Fibroblast of lung (primary cell): ENCODE measurements around the gene GRHPR. TPM values are rescaled to one million over a fixed set of nuclear protein-coding genes. Genes with fewer than 3 reads are reported as not detected.

Experiments used
- DNase-seq, 2 donors: peaks; one replicate each; pipeline versions ENCODE4 v3.0.0 to v3.0.0-alpha.2; 2010; ENCODE audit warnings: low read depth in 2 of 2
- H2AFZ ChIP-seq: 2 replicates; pipeline ENCODE4 v1.5.1; 2012; ENCODE audit warnings: low read length, control low read depth, inconsistent platforms
- H3K27ac ChIP-seq: 2 replicates; pipeline ENCODE4 v1.5.1; 2011; ENCODE audit warnings: low read length, control low read depth; ENCODE audit not compliant: insufficient read depth
- H3K27me3 ChIP-seq: 2 replicates; pipeline ENCODE4 v1.5.1; 2011; ENCODE audit warnings: mild to moderate bottlenecking, low read length; ENCODE audit not compliant: control insufficient read depth, insufficient read depth
- H3K36me3 ChIP-seq: 2 replicates; pipeline ENCODE4 v1.5.1; 2011; ENCODE audit warnings: low read length; ENCODE audit not compliant: control insufficient read depth, insufficient read depth
- H3K4me1 ChIP-seq: 2 replicates; pipeline ENCODE4 v1.5.1; 2011; ENCODE audit warnings: low read length; ENCODE audit not compliant: control insufficient read depth, insufficient read depth; ENCODE audit errors: extremely low read depth
- H3K4me2 ChIP-seq: 2 replicates; pipeline ENCODE4 v1.5.1; 2011; ENCODE audit warnings: low read length, control low read depth; ENCODE audit not compliant: insufficient read depth; ENCODE audit errors: extremely low read depth
- H3K4me3 ChIP-seq, 4 experiments: fragments of 200-600 bp in 1 of 4; sonication (generic) in 1 of 4; replicated peaks in 1 of 4; 2 replicates each; pipeline ENCODE4 v1.5.1; 2011 to 2016; ENCODE audit warnings: low read length in 4 of 4, low read depth in 3 of 4, mild to moderate bottlenecking in 3 of 4, control low read depth in 2 of 4, inconsistent platforms in 1 of 4, mixed read lengths in 1 of 4; ENCODE audit not compliant: insufficient read depth in 1 of 4; ENCODE audit errors: control extremely low read depth in 1 of 4
- H3K79me2 ChIP-seq: 2 replicates; pipeline ENCODE4 v1.5.1; 2012; ENCODE audit warnings: mild to moderate bottlenecking, low read length, inconsistent platforms; ENCODE audit not compliant: control insufficient read depth, insufficient read depth
- H3K9ac ChIP-seq: 2 replicates; pipeline ENCODE4 v1.5.1; 2011; ENCODE audit warnings: mild to moderate bottlenecking, low read length, control low read depth; ENCODE audit not compliant: insufficient read depth
- H3K9me3 ChIP-seq: 2 replicates; pipeline ENCODE4 v1.5.1; 2012; ENCODE audit warnings: low read depth, low read length; ENCODE audit not compliant: control insufficient read depth, insufficient read depth
- H4K20me1 ChIP-seq: 2 replicates; pipeline ENCODE4 v1.5.1; 2011; ENCODE audit warnings: low read length; ENCODE audit not compliant: control insufficient read depth, insufficient read depth; ENCODE audit errors: extremely low read depth
- CTCF ChIP-seq, 2 donors: IDR thresholded peaks in 1 of 2; conservative IDR thresholded peaks in 1 of 2; 1 replicate in 1 of 2; 2 replicates in 1 of 2; pipeline ENCODE4 v1.5.1; 2011 to 2012; ENCODE audit warnings: low read length in 2 of 2, control low read depth in 1 of 2, inconsistent platforms in 1 of 2, low read depth in 1 of 2, mild to moderate bottlenecking in 1 of 2
- EZH2 ChIP-seq: IDR thresholded peaks from 2 replicates; pipeline ENCODE4 v1.5.1; 2012; ENCODE audit warnings: low read length, control low read depth, mild to moderate bottlenecking; ENCODE audit errors: missing control alignments
- polyA plus RNA-seq, 2 donors: library from polyadenylated mRNA; depleted of rRNA in 1 of 2; stranded (reverse) in 1 of 2; unstranded in 1 of 2; fragments of >200 nt; gene quantifications; 2 replicates each; pipeline ENCODE4 v1.2.1, GENCODE V29; 2011 to 2012; ENCODE audit warnings: missing spikeins in 1 of 2
- total RNA-seq: library from RNA; depleted of rRNA; stranded (reverse); fragments of >200 nt; gene quantifications from 2 replicates; pipeline ENCODE4 v1.2.1, GENCODE V29; 2014

GRHPR gene
- total and polyA plus RNA-seq, 2 donors (not counting 1 experiment from before 2014, with no cell fraction given) = 107 to 108 TPM

- H3K27ac ChIP-seq = no peak overlapping the region
- H3K79me2 ChIP-seq = no peaks in the 10 kb centered on the region
- no peak overlapping the region for H3K4me2 ChIP-seq
- no peaks in the 10 kb centered on the region for H4K20me1 ChIP-seq
- no peak overlapping the region for H3K9ac ChIP-seq
- no peak for DNase-seq
- H2AFZ ChIP-seq = no peak overlapping the region
- no peak for TF ChIP-seq EZH2
- peaks cover 2% of the 10 kb centered on the region for H3K27me3 ChIP-seq
- H3K4me1 ChIP-seq = no peaks in the 10 kb centered on the region
- no peaks in the 10 kb centered on the region for H3K9me3 ChIP-seq
- H3K4me3 ChIP-seq = no peak overlapping the region
- no peaks in the 10 kb centered on the region for H3K36me3 ChIP-seq
Measured at GRCh38 chr9:37399336-37399735, 23.2 kb upstream of the GRHPR start.

DNA sequence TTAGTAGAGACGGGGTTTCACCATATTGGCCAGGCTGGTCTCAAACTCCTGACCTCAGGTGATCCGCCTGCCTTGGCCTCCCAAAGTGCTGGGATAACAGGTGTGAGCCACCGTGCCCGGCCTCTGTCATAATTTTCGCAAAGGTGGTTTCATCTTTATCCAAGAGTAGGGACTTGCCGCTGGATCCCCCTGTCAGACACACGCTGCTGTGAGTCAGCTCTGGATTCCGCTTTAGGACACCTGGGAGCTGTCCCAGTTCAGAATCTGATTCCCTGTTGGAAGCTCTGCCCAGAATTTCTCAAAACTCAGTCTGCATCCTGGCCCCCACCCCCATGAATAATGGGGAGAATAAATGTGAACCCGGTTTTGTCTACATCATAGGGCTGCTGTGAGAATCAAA is 17.9 kb upstream of the GRHPR start:
- Histone ChIP-seq H3K4me1 (no peaks in the 10 kb centered on the region), H3K36me3 (no peaks in the 10 kb centered on the region), H3K4me2 (no peak overlapping the region), H3K79me2 (no peaks in the 10 kb centered on the region), H2AFZ (no peak overlapping the region), H3K9ac (no peak overlapping the region), H3K27ac (no peak overlapping the region), H3K4me3 (no peak overlapping the region), H3K9me3 (no peaks in the 10 kb centered on the region), H3K27me3 (peaks cover 3% of the 10 kb centered on the region), H4K20me1 (no peaks in the 10 kb centered on the region)
- no peak for DNase-seq
- TF ChIP-seq CTCF (conservative IDR thresholded peaks at IDR 0.05 in 1 of 2, IDR thresholded peaks at IDR 0.05 in 1 of 2; ENCODE audit: low read depth in 1 of 2, low read length in 2 of 2) (no peak), EZH2 (no peak)

DNA sequence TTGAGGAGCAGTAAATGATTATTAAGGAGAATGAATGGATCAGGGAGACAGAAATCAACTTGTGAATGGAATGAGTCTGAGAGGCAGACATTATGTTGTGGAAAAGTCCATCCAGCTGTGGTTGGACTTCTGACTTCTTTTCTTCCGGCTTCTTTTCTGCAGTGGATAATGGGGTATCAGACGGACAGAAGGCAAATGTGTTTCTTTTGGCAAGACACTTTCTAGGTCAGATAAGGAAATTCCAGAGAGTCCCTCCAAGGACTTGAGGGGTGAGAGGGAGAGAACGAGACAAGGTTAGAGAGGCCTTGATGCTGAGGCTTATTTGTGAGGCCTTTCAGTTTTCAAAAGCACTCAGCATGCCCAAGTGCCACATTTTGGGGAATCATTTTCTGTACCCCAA is 17.1 kb upstream of the GRHPR start:
- H2AFZ ChIP-seq = no peak overlapping the region
- H3K4me3 ChIP-seq = no peak overlapping the region
- H3K79me2 ChIP-seq = no peaks in the 10 kb centered on the region
- H3K4me1 ChIP-seq = no peaks in the 10 kb centered on the region
- no peak overlapping the region for H3K4me2 ChIP-seq
- H3K9me3 ChIP-seq = no peaks in the 10 kb centered on the region
- no peaks in the 10 kb centered on the region for H3K36me3 ChIP-seq
- TF ChIP-seq CTCF (conservative IDR thresholded peaks at IDR 0.05 in 1 of 2, IDR thresholded peaks at IDR 0.05 in 1 of 2; ENCODE audit: low read depth in 1 of 2, low read length in 2 of 2) (no peak), EZH2 (no peak)
- no peak overlapping the region for H3K27ac ChIP-seq
- H3K27me3 ChIP-seq = peaks cover 3% of the 10 kb centered on the region
- no peaks in the 10 kb centered on the region for H4K20me1 ChIP-seq
- DNase-seq = peak in 1 of 2 donors; percentile 29
- H3K9ac ChIP-seq = no peak overlapping the region
